ENCODE results near the gene ARHGDIA.

- TF ChIP-seq CTCF (IDR thresholded peaks at IDR 0.05) (no peak), POLR2AphosphoS5 (IDR thresholded peaks at IDR 0.05) (no peak), POLR2A (IDR thresholded peaks at IDR 0.05) (no peak)
Measured at GRCh38 chr17:81849457-81849856, 21.7 kb downstream of the ARHGDIA start.
